AG04449 (cell line): ENCODE measurements around the gene SH3PXD2A.
A peak's percentile ranks its signal among the peaks of the same experiment; 100 is the strongest.

ENCODE experiments used
- CTCF ChIA-PET: fragments of 350-600 bp; formaldehyde crosslinking; extraction: SDS; loops from one replicate; lab custom pipeline; 2021; ENCODE audit warnings: antibody characterized with exemption; lab: Yijun Ruan, JAX
- POLR2A ChIA-PET: fragments of 400-600, 350-600 bp; formaldehyde crosslinking; extraction: SDS; loops from one replicate; lab custom pipeline; 2020; ENCODE audit warnings: antibody characterized with exemption, inconsistent platforms; lab: Yijun Ruan, JAX
- DNase-seq: peaks from one replicate; pipeline ENCODE4 v3.0.0-alpha.2; 2010; ENCODE audit warnings: low read depth, low spot score
- H3K4me3 ChIP-seq: 2 replicates; pipeline ENCODE4 v1.5.1; 2011; ENCODE audit warnings: low read depth, mild to moderate bottlenecking, control low read depth, low read length
- CTCF ChIP-seq: IDR thresholded peaks from one replicate; pipeline ENCODE4 v1.5.1; 2011; ENCODE audit warnings: mild to moderate bottlenecking, moderate library complexity, low read length, control low read depth, inconsistent platforms; ENCODE audit not compliant: insufficient read depth; ENCODE audit errors: missing control alignments

Gene SH3PXD2A

GRCh38 chr10:103758294-103758681, 97.1 kb downstream of the SH3PXD2A start:
- ChIA-PET CTCF (interaction anchor here (0.7 to 2.3 kb wide), 9 partner anchors 11 to 126 kb away, joined by 3 to 7 read pairs (median 3); no protein-coding TSS in a partner anchor), POLR2A (interaction anchor here (1.1 to 2.1 kb wide), 3 partner anchors 14 to 23 kb away, joined by 3 to 10 read pairs (median 9); no protein-coding TSS in a partner anchor)
- no peak for DNase-seq
- TF ChIP-seq CTCF: no peak
- H3K4me3 ChIP-seq: no peak overlapping the region

- ChIA-PET CTCF (interaction anchor here (0.7 to 2.3 kb wide), 5 partner anchors 13 to 44 kb away, joined by 3 to 7 read pairs (median 3); no protein-coding TSS in a partner anchor), POLR2A (interaction anchor here (0.7 to 2.1 kb wide), 4 partner anchors 15 to 42 kb away, joined by 3 to 10 read pairs (median 6); no protein-coding TSS in a partner anchor)
- H3K4me3 ChIP-seq: no peak overlapping the region
- TF ChIP-seq CTCF: no peak
- DNase-seq: peak; percentile 51
Observed at GRCh38 chr10:103757531-103758293, 97.7 kb downstream of the SH3PXD2A start.

- no peak for TF ChIP-seq CTCF
- H3K4me3 ChIP-seq: no peak overlapping the region
- CTCF ChIA-PET: interaction anchor here (1.1 kb wide), 2 partner anchors 25 to 42 kb away, joined by 3 read pairs; no protein-coding TSS in a partner anchor
- POLR2A ChIA-PET: no interaction called here
- DNase-seq: no peak
Observed at GRCh38 chr10:103756277-103756869, 99.0 kb downstream of the SH3PXD2A start.

GRCh38 chr10:103752680-103753248, 102.6 kb downstream of the SH3PXD2A start:
- ChIA-PET POLR2A (no interaction called here), CTCF (interaction anchor here (0.7 to 4.2 kb wide), 7 partner anchors 9 to 102 kb away, joined by 3 to 20 read pairs (median 4); no protein-coding TSS in a partner anchor)
- DNase-seq: no peak
- H3K4me3 ChIP-seq: no peak overlapping the region
- peak; percentile 46 for TF ChIP-seq CTCF

- TF ChIP-seq CTCF: no peak
- CTCF ChIA-PET: interaction anchor here (0.8 to 4.2 kb wide), 10 partner anchors 8 to 107 kb away, joined by 3 to 20 read pairs (median 4); no protein-coding TSS in a partner anchor
- no peak for DNase-seq
- POLR2A ChIA-PET: no interaction called here
- no peak overlapping the region for H3K4me3 ChIP-seq
Observed at GRCh38 chr10:103751667-103752290, 103.6 kb downstream of the SH3PXD2A start.
